ENCODE data around the gene CMC2.

GRCh38 chr16:81000873-81001272 is 5.8 kb downstream of the CMC2 start:
- TF ChIP-seq CTCF (optimal IDR thresholded peaks at IDR 0.05 in 1 of 3, IDR thresholded peaks at IDR 0.05 in 1 of 3, conservative IDR thresholded peaks at IDR 0.05 in 1 of 3; ENCODE audit: extremely low read depth in 1 of 3, insufficient read depth in 2 of 3, low read length in 3 of 3) (no peak), EZH2 (IDR thresholded peaks at IDR 0.05; ENCODE audit: low read length) (no peak)
